ENCODE data around the gene CACNA2D3. TPM values are rescaled to one million over a fixed set of nuclear protein-coding genes. Genes with fewer than 3 reads are reported as not detected.

CACNA2D3 gene
- polyA plus RNA-seq, 3 donors: 8.3 to 21.5 (median 10.4) TPM

GRCh38 chr3:54127499-54128056 lies 5.2 kb downstream of the CACNA2D3 start:
- DNase-seq: no peak
- Mint-ChIP-seq H3K4me1 (no peaks in the 10 kb centered on the region), H3K27ac (no peak overlapping the region), H3K36me3 (no peaks in the 10 kb centered on the region), H3K9me3 (peaks cover 0 to 3% (median 0%) of the 10 kb centered on the region in 7 donors), H3K4me3 (no peak overlapping the region), H3K27me3 (ENCODE audit: low read depth in 3 of 3) (peaks cover 38 to 44% (median 42%) of the 10 kb centered on the region in 3 donors)
- Histone ChIP-seq H4K20me1 (ENCODE audit: insufficient read depth, low read length) (no peaks in the 10 kb centered on the region), H3K9me3 (replicated peaks in 1 of 2; ENCODE audit: control insufficient read depth in 1 of 2, insufficient read depth in 1 of 2, low read length in 2 of 2) (peaks cover 0 to 9% of the 10 kb centered on the region in 2 donors), H3K9ac (ENCODE audit: insufficient read depth, low read length, poor library complexity, severe bottlenecking) (no peak overlapping the region), H3K4me2 (replicated peaks; ENCODE audit: extremely low read depth, low read length, poor library complexity, severe bottlenecking) (no peak overlapping the region), H2AFZ (ENCODE audit: insufficient read depth, low read depth, low read length, poor library complexity, severe bottlenecking) (no peak overlapping the region), H3K36me3 (replicated peaks in 1 of 2; ENCODE audit: control insufficient read depth in 1 of 2, insufficient read depth in 2 of 2, low read length in 2 of 2) (no peaks in the 10 kb centered on the region), H3K27ac (ENCODE audit: low read depth in 1 of 2, low read length in 2 of 2) (no peak overlapping the region), H3K4me3 (replicated peaks in 1 of 3; ENCODE audit: low read depth in 2 of 3, low read length in 3 of 3) (no peak overlapping the region), H3K4me1 (ENCODE audit: control insufficient read depth in 1 of 2, insufficient read depth in 2 of 2, low read length in 2 of 2) (no peaks in the 10 kb centered on the region), H3K27me3 (ENCODE audit: control insufficient read depth in 2 of 2, insufficient read depth in 2 of 2, low read length in 2 of 2) (peaks cover 37 to 43% of the 10 kb centered on the region in 2 donors), H3K79me2 (ENCODE audit: insufficient read depth, low read length) (no peaks in the 10 kb centered on the region)
- TF ChIP-seq CTCF (IDR thresholded peaks at IDR 0.05): no peak
- WGBS (ENCODE audit: insufficient coverage): 50% methylated on average over 1 of the region's 6 CpGs
- intact Hi-C loops (cut with micrococcal nuclease): no loop called here

GRCh38 chr3:54131026-54131605 lies 8.8 kb downstream of the CACNA2D3 start:
- Histone ChIP-seq H2AFZ (ENCODE audit: insufficient read depth, low read depth, low read length, poor library complexity, severe bottlenecking) (no peak overlapping the region), H3K36me3 (replicated peaks in 1 of 2; ENCODE audit: control insufficient read depth in 1 of 2, insufficient read depth in 2 of 2, low read length in 2 of 2) (no peaks in the 10 kb centered on the region), H3K27me3 (ENCODE audit: control insufficient read depth in 2 of 2, insufficient read depth in 2 of 2, low read length in 2 of 2) (peaks cover 9 to 11% of the 10 kb centered on the region in 2 donors), H3K27ac (ENCODE audit: low read depth in 1 of 2, low read length in 2 of 2) (no peak overlapping the region), H3K4me3 (replicated peaks in 1 of 3; ENCODE audit: low read depth in 2 of 3, low read length in 3 of 3) (no peak overlapping the region), H4K20me1 (ENCODE audit: insufficient read depth, low read length) (no peaks in the 10 kb centered on the region), H3K4me1 (ENCODE audit: control insufficient read depth in 1 of 2, insufficient read depth in 2 of 2, low read length in 2 of 2) (no peaks in the 10 kb centered on the region), H3K79me2 (ENCODE audit: insufficient read depth, low read length) (no peaks in the 10 kb centered on the region), H3K9ac (ENCODE audit: insufficient read depth, low read length, poor library complexity, severe bottlenecking) (no peak overlapping the region), H3K4me2 (replicated peaks; ENCODE audit: extremely low read depth, low read length, poor library complexity, severe bottlenecking) (no peak overlapping the region), H3K9me3 (replicated peaks in 1 of 2; ENCODE audit: control insufficient read depth in 1 of 2, insufficient read depth in 1 of 2, low read length in 2 of 2) (no peaks in the 10 kb centered on the region)
- Mint-ChIP-seq H3K4me3 (no peak overlapping the region), H3K9me3 (no peaks in the 10 kb centered on the region), H3K4me1 (no peaks in the 10 kb centered on the region), H3K27ac (no peak overlapping the region), H3K36me3 (no peaks in the 10 kb centered on the region), H3K27me3 (ENCODE audit: low read depth in 3 of 3) (peaks cover 11 to 17% (median 16%) of the 10 kb centered on the region in 3 donors)
- TF ChIP-seq CTCF (IDR thresholded peaks at IDR 0.05): no peak
- DNase-seq: no peak
- 90% methylated on average over 4 of the region's 4 CpGs for WGBS (ENCODE audit: insufficient coverage)
- intact Hi-C loops (cut with micrococcal nuclease): no loop called here

Data from CD14-positive monocyte (primary cell).